Heart left ventricle (tissue), 16 donors: ENCODE results near the gene EIF2D. TPM values are rescaled to one million over a fixed set of nuclear protein-coding genes. Genes with fewer than 3 reads are reported as not detected.

ENCODE experiments used
- ATAC-seq, 4 donors: fragments of 200-7000 bp; cut with Tn5 transposase; one replicate each; pipeline ENCODE4 v1.9.1; 2020 to 2022; ENCODE audit warnings: moderate library complexity in 4 of 4, mild to moderate bottlenecking in 3 of 4, moderate number of reproducible peaks in 1 of 4
- DNase-seq, 5 donors: peaks; one replicate each; pipeline ENCODE4 v3.0.0-alpha.2; 2020
- H3K27ac ChIP-seq, 12 donors: fragments of 200-600 bp; sonication (generic) in 4 of 12; one replicate each; pipeline versions ENCODE4 v1.5.0 to v1.8.0; 2016 to 2022; ENCODE audit warnings: mild to moderate bottlenecking in 2 of 12
- H3K27me3 ChIP-seq, 9 donors: fragments of 200-600 bp; sonication (generic) in 2 of 9; one replicate each; pipeline versions ENCODE4 v1.5.1 to v1.8.0; 2016 to 2022; ENCODE audit warnings: mild to moderate bottlenecking in 3 of 9
- H3K36me3 ChIP-seq, 9 donors: fragments of 200-600 bp; sonication (generic) in 2 of 9; one replicate each; pipeline versions ENCODE4 v1.5.0 to v1.8.0; 2018 to 2022; ENCODE audit warnings: mild to moderate bottlenecking in 2 of 9
- H3K4me1 ChIP-seq, 12 donors: fragments of 200-600 bp; sonication (generic) in 4 of 12; one replicate each; pipeline versions ENCODE4 v1.5.0 to v1.8.0; 2016 to 2022; ENCODE audit warnings: mild to moderate bottlenecking in 3 of 12
- H3K4me3 ChIP-seq, 12 donors: fragments of 200-600 bp; sonication (generic) in 4 of 12; one replicate each; pipeline versions ENCODE4 v1.5.0 to v1.8.0; 2017 to 2022; ENCODE audit warnings: mild to moderate bottlenecking in 9 of 12, moderate library complexity in 4 of 12
- H3K9me3 ChIP-seq, 12 donors: fragments of 200-600 bp; sonication (generic) in 4 of 12; one replicate each; pipeline versions ENCODE4 v1.5.0 to v1.8.0; 2016 to 2022; ENCODE audit warnings: mild to moderate bottlenecking in 1 of 12
- CTCF ChIP-seq, 12 donors: fragments of 200-600 bp; sonication (generic) in 4 of 12; IDR thresholded peaks; one replicate each; pipeline versions ENCODE4 v1.5.0 to v1.8.0; 2018 to 2022; ENCODE audit warnings: antibody characterized with exemption in 12 of 12, mild to moderate bottlenecking in 5 of 12
- POLR2A ChIP-seq, 2 donors: fragments of 450-650 bp; IDR thresholded peaks; one replicate each; pipeline ENCODE4 v1.6.1; 2017; ENCODE audit warnings: antibody characterized with exemption in 2 of 2, mild to moderate bottlenecking in 2 of 2, moderate library complexity in 2 of 2
- WGBS, 4 donors: extraction: QIAGEN DNeasy Blood & Tissue Kit in 2 of 4; methylation state at CpG; one replicate each; pipeline versions ENCODE4 v1.1.5 to v1.1.7; 2013 to 2018; 5-methylcytosine and 5-hydroxymethylcytosine counted together
- intact Hi-C, 10 donors: fragments of 100-400 bp; cut with DNase I; formaldehyde crosslinking; loops; one replicate each; pipeline versions ENCODE4 v1.11.1 to v1.14.2; 2022
- polyA plus RNA-seq, 2 donors: library from polyadenylated mRNA; stranded (reverse); fragments of 200-250 nt; gene quantifications; one replicate each; pipeline ENCODE4 v1.2.3, GENCODE V29; 2013
- total RNA-seq, 9 donors: library from RNA; depleted of rRNA in 2 of 9; stranded (reverse); fragments of >200 nt in 2 of 9; fragmentation: NEBNext Ultra II Directional in 3 of 9; extraction: Animal tissue kit (Norgen Biotek cat#: 25700) in 3 of 9; gene quantifications; one replicate each; pipeline versions ENCODE4 v1.1.0 to v1.2.4, GENCODE V29; 2016 to 2023
- donor health status: ischemic (EF 13 %, LVEDD 7.1; RV severe dilation, severe dysfunction).
- donor health status: healthy with polysubstance abuse.
- donor health status: DM: no; HTN: yes; CAD: no.
- donor health status: DM: no; HTN: no; CAD: no.
- donor health status: ischemic (EF 25% LVEDD 6.9; RV normal size, moderate dysfunction).
- donor health status: ischemic (EF 25% LVEDD 5.7; RV mildly dilated, moderate dysfunction).
- donor health status: healthy.
- donor health status: DM: yes; HTN: yes; CAD: no.
- donor health status: ischemic (EF 35%, LVEDD 5.7; RV mildly dilated, moderate dysfunction).
- donor health status: nonischemic (EF 11% LVEDD 7.7; RV severe dilation, severe dysfunction).
- donor health status: DM: yes; HTN: yes; CAD: no.
- donor health status: PGD.
- donor health status: ischemic (EF 29% LVEDD 5.4; RV normal size, mild dysfunction).
- donor health status: nonischemic (EF 23%, LVEDD 6.1; RV moderate dilation, normal function).

Gene EIF2D
- total and polyA plus RNA-seq, 11 donors = 15.6 to 37.5 (median 27.6) TPM

- Histone ChIP-seq H3K4me3 (no peak overlapping the region), H3K36me3 (peaks cover 0 to 25% (median 13%) of the 10 kb centered on the region in 9 donors), H3K9me3 (no peaks in the 10 kb centered on the region), H3K27ac (peak overlapping the region in 3 of 12 donors; percentile 11 to 81 (median 65)), H3K4me1 (peaks cover 5 to 90% (median 69%) of the 10 kb centered on the region in 12 donors), H3K27me3 (no peaks in the 10 kb centered on the region)
- no peak for ATAC-seq
- DNase-seq = no peak
- intact Hi-C loops = loop anchor here in 2 of 10 donors (10.0 kb wide), 1 partner anchor 73 kb away; no protein-coding TSS in a partner anchor
- 91 to 96% (median 95%) methylated on average over 5 of the region's 5 CpGs for WGBS, 4 donors
- TF ChIP-seq POLR2A (IDR thresholded peaks at IDR 0.05) (no peak), CTCF (IDR thresholded peaks at IDR 0.05) (no peak)
These were observed 40.0 kb upstream of the EIF2D start for GRCh38 chr1:206651958-206652890.

GRCh38 chr1:206651014-206651413, 38.7 kb upstream of the EIF2D start:
- peaks cover 5 to 78% (median 62%) of the 10 kb centered on the region in 12 donors for H3K4me1 ChIP-seq
- no peak for DNase-seq
- intact Hi-C loops = loop anchor here in 2 of 10 donors (10.0 kb wide), 1 partner anchor 74 kb away; no protein-coding TSS in a partner anchor
- no peak for ATAC-seq
- TF ChIP-seq CTCF (IDR thresholded peaks at IDR 0.05) (no peak), POLR2A (IDR thresholded peaks at IDR 0.05) (no peak)
- H3K9me3 ChIP-seq = no peaks in the 10 kb centered on the region
- H3K36me3 ChIP-seq = peaks cover 0 to 35% (median 18%) of the 10 kb centered on the region in 9 donors
- H3K4me3 ChIP-seq = no peak overlapping the region
- H3K27ac ChIP-seq = peak overlapping the region in 11 of 12 donors; percentile 13 to 81 (median 73)
- H3K27me3 ChIP-seq = no peaks in the 10 kb centered on the region
- 94 to 97% (median 96%) methylated on average over 3 of the region's 3 CpGs for WGBS, 4 donors

- peak in 2 of 4 donors; percentile 28 to 33 for ATAC-seq
- 49 to 61% (median 56%) methylated on average over 5 of the region's 5 CpGs for whole genome bisulfite sequencing, 4 donors
These were observed 37.1 kb upstream of the EIF2D start for GRCh38 chr1:206649261-206649921.

More at GRCh38 chr1:206649261-206649921, 37.1 kb upstream of the EIF2D start:
- no peak overlapping the region for H3K4me3 ChIP-seq
- H3K27ac ChIP-seq = peak overlapping the region; percentile 28 to 81 (median 72)
- H3K27me3 ChIP-seq = no peaks in the 10 kb centered on the region
- H3K36me3 ChIP-seq = peaks cover 0 to 36% (median 18%) of the 10 kb centered on the region in 9 donors
- DNase-seq = no peak
- intact Hi-C loops = no loop called here
- no peaks in the 10 kb centered on the region for H3K9me3 ChIP-seq
- TF ChIP-seq POLR2A (IDR thresholded peaks at IDR 0.05) (no peak), CTCF (IDR thresholded peaks at IDR 0.05) (no peak)
- peaks cover 2 to 62% (median 46%) of the 10 kb centered on the region in 12 donors for H3K4me1 ChIP-seq
